NCI-H446 treated with DMSO at 0.1 percent for 48 hours (cell line): ENCODE results near the gene HS6ST2.

Experiments used
- DNase-seq: peaks from one replicate; lab custom pipeline; 2025; lab: John Stamatoyannopoulos, UW

Gene HS6ST2

DNA sequence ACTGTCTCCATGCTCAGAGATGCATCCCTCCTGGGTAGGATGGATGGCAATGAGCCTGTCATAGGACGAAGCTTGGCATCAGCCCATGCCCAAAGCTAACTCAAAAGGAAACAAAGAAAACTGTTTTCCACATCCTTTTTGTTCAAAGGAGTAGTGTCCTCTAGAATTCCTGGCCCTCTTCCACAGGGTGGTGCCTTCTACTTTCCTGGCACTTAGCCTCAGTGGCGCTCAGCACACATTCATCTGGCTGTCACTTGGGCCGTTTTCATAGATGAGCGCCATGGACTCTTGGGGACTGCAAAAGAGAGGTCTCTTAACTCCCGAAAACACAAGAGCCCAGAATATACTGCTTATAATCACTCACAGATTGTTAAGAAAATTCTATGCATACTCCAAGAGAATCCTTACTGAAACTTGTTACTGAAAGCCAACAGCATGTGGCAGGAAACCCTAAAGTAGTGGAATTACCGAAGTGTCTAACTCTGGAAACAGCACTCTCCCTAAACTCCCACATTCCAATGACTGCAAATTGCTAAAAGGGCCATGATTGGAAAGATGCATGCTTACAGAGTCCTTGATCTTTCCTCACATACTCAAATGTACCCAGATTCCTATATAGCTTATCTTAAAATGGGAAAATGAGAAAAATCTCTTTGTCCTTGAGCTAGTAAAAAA, 110.0 kb downstream of the HS6ST2 start:
- no peak for DNase-seq

DNA sequence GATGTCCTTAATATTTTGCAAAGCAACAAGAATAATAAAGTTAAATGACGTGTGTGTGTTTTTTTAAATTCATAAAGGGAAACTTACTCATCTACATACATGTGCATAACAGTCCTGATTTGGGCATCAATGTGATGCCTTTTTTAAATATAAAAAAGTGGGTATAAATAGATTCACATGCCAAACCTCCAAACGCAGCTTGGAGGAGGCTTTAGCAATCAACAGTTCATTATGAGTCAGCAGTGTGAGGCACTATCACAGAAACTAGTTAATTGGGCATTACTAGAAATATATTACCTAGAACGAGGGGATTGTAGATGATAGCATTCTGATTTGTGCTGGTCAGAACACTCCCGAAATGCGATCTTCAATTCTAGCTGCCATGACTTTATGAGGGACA, 115.1 kb downstream of the HS6ST2 start:
- no peak for DNase-seq

DNA sequence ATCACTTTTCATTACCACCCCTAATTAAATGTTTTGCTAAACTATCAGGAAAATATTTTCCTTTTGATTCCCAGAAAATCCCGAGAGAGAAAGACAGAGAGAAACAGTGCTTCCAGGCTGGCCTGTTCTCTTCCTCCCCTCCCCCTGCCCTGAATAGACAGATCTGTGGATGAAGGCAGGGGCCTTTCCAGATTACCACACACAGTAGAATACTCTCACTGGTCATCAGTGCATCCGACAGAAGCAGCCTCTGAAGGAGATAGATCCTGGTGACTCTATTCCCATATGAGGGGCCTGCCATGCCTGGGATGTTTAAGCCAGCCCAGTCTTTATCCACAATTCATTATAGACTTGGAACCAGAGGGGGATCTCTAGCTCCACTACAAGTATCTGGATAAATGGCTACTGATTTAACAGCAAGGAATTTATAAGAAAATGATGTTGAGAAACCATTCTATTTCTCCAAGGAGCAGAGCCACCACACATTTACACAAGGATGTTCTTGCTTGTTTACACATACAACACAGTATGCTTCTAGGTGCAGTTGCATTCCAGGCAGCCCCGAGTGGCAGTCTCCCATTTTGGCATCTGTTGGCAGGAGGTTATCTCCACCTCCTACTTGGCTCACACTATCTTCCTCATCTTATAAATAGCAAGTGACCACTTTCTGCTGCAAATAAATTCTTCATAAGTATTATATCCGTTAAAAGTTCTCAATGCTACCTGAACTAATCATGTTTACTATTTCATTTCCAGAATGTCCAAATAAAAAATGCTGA, 115.8 kb downstream of the HS6ST2 start:
- DNase-seq, result no peak

DNA sequence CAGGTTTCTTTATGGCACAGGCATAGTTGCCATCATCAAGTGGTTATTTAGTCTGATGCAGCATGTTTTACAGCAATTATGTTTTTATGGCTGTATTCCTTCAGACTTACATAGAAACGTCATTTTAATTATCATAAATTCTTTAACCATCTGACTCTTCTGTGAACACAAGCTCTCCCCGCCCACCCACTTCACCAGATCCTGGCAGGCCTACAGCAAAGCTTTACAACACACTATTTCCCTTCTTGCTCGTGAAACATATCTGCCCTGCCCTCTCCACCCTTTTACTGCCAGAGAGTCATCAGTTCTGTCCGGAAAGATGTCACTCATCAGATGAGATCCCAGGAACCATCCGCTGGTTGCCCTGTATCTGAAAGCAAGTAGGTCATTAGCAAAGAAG, 120.5 kb downstream of the HS6ST2 start:
- no peak for DNase-seq

DNA sequence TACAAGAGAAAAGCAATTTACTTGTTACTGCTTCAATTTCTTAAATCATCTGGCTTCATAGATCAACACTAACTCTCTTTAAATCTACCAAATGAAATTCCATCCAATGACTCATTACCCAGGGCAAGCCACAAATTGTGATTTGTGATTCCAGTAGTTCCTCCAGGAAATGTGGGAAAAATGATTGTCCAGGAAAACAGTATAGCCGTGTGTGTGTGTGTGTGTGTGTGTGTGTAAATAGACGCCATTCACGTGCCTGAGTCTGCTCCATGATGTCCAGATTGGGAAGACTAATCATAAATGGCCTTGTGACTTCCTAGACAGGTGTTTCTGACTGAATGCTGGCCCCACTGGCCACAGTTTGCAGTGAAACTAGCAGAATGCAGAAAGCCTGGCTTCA, 121.3 kb downstream of the HS6ST2 start:
- no peak for DNase-seq

DNA sequence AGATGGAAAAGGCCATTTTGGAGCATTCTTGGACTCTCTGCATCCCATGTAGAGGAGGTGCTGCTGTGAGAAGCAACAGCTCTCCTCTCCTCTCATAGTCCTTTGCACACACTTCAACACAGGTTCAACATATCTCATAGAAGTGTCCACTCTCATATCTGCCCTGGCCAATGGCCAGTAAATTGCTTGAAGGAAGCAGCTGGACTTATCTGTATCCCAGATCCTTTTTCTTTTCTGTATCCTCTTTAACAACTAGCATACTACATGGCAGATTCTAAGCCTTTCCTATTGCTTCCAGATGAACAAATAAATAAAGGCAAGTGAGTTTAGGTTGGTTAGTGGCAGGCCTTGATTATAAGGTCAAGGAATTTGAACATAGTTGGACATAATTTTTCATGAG, 122.0 kb downstream of the HS6ST2 start:
- DNase-seq, result no peak

DNA sequence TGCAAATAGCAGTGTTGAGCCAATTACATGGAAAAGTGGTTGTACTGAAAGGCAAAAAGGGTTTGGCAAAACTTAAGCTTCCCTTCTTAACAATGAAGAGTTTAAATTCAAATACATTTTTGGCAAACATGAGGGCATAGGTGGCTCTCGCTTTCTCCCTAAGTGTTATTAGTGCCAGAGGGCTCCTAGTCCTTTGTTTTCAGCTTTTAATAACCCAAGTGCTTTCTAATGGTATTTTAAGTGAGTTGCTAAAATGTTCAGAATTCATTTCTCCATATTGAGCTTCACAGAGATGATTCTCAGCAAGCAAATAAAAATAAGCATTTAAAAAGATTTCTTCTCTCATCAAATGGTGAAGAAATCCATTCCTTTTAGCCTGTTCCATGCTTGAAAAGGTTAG, 123.7 kb downstream of the HS6ST2 start:
- DNase-seq, result no peak

DNA sequence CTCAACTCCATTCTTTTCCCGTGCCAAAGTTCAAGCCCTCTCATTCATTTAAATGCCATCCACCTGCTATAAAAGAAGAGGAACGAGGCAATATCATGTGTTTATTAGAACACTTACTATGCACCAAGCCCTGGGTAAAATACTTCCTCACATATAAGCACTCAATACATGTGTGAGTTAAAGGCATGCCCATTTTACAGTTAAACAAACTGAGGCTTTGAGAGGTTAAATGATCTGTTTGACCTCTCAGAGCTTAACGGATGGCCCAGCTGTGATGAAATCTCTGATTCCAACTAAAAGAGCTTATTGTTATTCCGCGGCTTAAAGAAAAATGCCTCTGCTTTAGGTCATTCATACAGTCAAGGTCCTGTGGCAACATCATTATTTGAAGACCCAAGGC, 124.3 kb downstream of the HS6ST2 start:
- no peak for DNase-seq

DNA sequence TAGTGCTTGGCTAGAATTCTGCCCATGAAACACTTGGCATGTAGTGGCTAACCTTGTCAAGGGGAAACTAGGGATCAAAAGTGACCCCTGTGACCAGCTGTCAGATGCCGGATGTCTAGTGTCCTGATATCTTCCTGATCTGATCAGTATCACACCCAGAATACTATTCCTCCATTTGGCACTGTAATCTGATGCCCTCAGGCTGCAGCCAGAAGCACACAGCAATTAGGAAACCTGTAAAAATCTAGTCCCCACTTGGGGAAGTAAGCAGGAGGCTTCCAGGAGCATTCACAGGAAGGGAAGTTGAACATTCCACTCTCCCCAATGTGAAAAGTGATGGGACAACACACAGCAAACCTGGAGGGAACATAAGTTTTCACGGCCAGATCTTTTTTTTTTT, 125.1 kb downstream of the HS6ST2 start:
- no peak for DNase-seq

DNA sequence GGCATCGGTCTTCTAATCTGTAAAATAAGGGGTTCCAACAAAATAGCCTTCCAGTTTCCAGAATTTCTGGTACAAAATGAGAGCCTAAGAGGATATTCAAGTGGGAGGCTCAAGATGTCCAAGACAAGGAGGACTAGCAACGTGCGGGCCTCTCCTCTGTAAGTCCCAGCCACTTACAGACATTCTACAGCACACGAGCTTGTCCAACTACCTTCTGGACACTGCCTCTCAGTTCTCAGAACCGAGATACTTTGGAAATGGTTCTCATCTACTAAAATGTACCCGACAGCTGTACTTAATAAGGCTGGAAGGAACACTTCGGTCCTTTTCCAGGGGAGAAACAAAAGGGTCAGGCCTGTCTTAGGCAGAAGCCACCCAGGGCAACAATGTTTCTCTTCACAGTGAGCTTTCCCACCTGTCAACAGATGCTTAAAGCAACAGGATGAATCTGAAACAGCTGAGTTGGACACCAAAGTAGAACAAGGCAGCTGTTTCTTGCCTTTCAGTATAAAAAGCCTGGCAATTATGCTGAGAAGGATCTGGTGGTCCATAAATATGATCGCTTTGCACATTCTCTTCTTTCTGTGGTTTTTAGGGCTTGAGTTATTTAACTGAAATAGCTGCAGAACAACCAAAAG, 127.0 kb downstream of the HS6ST2 start:
- no peak for DNase-seq

DNA sequence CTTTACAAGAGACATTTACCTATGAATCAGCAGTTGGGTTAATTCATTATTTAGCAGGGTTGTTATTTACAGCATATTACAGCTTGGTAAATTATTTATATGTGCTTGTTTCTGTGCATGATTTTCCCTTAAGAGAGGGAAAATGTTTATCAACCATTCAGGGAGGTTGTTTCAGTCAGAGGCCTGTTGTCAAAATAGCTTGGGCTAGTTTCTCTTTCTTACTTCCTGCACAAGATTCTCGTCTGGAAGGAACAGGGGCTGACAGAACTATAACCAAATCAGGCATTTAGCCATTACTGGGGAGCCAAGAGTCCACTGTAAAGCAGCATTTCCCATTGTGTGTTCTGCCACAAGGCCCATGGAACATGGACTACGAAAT, 135.8 kb downstream of the HS6ST2 start:
- DNase-seq, result no peak

DNA sequence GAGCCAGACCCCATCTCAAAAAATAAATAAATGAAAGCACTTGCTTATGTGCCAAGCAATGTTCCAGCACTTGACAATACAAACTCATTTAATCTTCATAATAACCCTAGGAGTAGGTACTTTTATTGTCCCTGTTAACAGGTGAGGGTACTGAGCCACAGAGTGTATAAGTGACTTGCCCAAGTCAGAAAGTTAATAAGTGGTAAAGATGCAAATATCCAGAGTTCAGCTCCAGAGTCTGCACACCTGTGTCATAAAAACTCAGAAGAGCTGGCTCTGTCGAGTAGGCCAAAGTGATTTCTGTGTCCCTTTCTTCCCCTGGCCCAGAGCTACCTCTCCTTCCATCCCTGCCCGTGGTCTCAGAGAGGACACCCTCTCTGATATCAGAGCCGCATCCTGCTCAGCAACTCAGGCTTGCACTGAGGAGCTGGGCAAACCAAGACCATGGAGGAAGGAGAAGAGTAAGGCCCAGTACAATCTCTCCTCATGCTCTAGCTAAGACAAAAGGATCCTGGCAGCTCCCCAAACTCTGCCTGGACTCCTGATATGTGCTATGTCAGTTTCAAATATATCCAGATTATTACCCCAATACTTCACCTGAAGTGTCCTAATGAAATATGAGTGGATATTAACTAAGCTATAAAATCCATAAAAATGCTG, 136.3 kb downstream of the HS6ST2 start:
- DNase-seq, result no peak

DNA sequence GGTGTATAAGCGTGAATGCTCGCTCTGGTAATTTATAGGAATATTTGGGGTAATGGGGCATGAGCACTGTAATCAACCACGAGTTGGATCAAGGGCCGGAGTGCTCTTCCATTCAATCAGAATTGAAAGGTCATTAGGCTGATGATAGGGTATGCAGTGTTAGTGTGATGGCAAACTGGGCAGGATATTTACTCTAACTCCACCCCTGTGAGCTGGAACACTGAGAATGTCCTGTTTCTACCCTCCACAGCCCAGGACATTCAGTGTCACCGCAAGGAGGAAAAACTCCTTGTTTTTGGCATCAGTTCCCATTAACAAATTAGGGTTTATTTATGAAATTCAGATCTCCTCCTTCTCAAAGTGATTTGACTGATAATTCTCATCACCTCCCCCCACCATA, 137.8 kb downstream of the HS6ST2 start:
- no peak for DNase-seq

DNA sequence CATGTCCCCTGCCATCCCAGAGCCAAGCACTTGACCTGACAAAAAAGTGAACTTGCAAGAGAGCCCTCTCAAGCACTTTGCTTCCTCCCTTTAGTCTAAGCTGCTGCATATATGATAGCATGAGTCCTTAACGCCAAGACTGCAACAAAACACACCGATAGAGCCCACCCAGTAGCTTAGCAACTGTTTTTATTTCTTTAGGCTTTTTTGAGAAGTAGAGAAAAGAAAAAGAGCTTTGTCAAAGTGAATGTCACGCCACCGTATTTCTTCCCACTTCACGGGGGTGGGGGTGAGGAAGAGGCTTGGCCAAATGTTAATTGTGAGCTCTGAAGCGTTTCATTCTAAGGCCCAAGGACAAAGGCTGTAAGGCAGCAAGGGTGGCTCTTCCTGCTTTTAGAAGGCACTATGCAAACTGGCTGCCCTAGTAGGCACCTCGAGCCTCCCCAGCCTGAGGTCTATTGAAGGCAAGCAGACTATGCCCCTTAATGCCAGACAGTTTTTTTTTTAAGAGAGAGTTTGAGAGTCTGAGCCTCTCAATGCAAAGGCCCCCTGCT, 138.6 kb downstream of the HS6ST2 start:
- DNase-seq, result no peak

DNA sequence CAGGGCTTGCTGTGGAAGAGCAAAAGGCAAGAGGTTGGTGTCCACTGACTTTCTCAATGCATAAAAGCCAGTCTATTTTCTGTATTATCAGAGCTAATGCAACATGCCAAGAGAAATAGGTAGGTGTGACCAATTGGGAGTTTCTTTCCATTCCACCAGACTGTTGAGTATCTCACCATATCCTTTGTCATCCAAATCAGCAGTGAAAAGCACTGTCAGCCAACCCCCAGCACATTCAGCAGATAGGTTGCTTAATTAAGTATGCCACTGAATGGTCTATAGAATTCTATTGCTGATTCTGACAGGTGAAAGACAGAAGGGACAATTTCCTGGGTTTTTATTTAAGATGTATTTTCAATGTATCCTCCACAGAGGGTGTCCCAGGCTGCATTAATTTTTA, 139.8 kb downstream of the HS6ST2 start:
- no peak for DNase-seq

DNA sequence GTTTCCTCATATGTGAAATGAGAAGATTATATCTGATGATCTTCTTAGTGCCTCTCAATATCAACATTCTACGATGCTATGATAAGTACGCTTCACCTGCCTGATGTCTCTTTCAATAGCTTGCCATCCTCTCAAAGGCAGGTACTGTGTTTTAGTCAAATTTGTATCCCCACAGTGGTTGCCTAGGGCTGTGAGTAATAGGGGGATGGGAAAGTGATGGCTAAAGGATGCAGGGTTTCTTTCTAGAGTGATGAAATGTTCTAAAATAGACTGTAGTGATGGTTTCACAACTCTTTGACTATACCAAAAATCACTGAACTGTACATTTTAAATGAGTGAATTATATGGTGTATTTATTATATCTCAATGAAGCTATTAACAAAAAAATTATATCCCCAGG, 142.8 kb downstream of the HS6ST2 start:
- no peak for DNase-seq

DNA sequence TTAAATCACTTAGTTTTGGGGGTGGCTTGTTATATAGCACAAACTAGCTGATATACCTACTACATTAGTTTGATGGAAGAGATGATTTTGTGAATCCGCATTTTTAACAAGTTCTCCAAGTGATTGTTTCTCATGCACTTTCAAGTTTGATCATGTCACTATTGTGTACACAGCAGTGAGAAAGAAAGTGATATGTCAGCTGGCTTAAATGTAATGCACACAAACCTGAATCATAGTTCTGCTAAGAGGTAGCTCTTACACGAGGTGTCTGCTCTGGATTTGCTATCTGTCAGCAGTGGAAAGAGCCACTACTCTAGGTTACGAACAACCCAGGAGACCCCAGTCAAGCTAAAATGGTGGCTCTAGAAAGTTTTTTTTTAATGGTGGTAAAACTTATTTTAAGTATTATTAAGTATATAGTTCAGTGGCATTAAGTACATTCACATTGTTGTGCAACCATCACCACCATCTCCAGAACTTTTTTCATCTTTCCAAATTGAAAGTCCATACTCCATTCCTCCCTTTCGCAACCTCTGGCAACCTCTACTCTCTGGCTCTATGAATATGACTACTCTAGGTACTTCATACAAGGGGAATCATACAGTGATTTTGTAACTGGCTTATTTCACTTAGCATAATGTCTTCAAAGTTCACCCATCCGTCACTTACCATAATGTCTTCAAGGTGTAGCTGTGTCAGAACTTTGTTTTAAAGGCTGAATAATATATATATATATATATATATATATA, 147.3 kb downstream of the HS6ST2 start:
- no peak for DNase-seq

DNA sequence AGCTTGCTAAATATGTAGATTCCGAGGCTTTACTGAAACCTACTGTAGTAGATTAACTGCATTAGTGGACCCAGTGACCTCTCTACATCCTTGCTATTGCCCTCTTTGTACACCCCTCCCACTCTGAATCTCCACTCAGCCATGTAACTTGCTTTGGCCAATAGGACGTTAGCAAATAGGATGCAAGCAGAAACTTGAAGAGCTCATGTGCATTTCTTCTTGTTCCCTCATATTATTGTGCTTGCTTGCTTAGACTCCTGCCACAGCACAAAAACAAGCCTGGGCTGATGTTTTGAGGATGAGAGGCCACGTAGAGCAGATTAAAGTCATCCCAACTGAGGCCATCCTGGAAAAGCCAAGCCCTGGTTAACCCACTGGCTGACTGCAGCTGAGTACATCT, 147.9 kb downstream of the HS6ST2 start:
- no peak for DNase-seq

DNA sequence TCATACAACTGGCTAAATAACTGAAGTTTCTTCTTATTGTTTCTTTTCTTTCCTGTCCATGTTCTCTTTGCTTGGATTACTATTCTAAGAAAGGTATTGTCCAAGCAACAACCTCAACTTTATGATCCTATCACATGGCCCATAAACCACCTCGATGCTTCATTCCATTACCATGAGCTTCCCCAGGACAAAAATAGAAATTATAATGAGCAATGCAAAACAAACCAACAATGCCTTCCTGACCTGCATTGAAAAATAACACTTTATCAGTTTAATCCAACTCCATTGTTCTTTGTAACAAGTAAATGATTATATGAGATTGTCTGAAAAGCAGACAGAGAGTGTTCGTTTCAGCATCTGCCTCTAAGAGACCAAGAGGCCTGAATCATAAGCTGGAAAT, 148.8 kb downstream of the HS6ST2 start:
- no peak for DNase-seq

DNA sequence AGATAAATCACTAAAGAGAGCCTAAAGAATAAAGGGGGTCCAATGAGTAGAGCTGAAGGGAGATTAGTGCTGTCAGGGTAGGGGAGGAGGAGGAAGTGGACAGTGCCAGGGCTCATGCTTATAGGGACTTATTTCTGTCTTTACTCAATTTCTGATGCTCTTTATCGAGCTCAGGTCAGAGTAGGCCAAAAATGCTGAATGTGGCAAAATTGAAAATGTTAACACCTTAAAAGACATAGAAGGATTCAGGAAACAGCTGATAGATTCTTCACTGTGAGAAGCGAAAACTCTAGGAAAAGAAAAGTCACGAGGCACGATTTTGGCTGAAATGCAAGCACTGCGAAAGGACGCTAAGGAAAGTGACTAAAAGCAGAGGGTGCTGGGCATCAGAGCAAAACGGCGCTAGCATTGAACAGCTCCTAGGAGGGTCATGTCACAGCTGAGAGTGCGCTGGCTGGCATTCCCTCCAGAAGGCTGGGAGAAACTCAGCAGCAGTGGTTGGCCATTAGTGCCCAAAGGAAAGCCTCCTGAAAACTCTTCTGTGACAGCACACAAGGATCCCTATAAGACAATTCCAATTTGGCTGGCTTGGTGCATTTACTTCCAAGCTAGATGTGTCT, 150.9 kb downstream of the HS6ST2 start:
- no peak for DNase-seq

DNA sequence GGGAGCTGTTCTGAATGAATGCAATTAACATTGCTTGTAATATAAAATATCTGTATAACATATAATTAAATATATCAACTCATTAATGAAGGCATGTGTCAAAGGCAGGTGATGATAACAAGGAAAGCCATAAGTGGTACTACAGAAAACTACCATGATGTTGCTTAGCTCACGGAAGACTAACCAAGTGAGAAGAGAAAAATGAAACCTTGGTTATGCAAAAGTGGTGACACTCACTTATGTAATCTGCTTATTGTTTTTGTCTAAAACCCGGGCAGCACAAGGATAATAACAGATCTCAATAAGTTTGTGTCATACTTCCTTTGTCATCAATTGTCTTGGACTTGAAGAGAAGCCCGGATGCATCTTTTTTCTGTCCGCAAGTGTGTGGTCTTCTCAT, 156.4 kb downstream of the HS6ST2 start:
- no peak for DNase-seq
